SK-N-SH treated with all-trans-retinoic acid at 6 μM for 48 hours (cell line): ENCODE measurements around the gene SOCS4.

Experiments
- CSDC2 ChIP-seq: fragments of 250-450 bp; sonication (Bioruptor Pico); IDR thresholded peaks from 2 replicates; pipeline ENCODE4 v1.5.0; 2020; ENCODE audit warnings: mild to moderate bottlenecking, moderate library complexity
- ISL1 ChIP-seq: fragments of 250-450 bp; sonication (Bioruptor Pico); IDR thresholded peaks from 2 replicates; pipeline ENCODE4 v2.1.2; 2022; ENCODE audit warnings: mild to moderate bottlenecking, moderate library complexity
- OSR1 ChIP-seq: fragments of 250-450 bp; sonication (Bioruptor Pico); IDR thresholded peaks from 2 replicates; pipeline ENCODE4 v1.8.0; 2022; ENCODE audit warnings: moderate library complexity, mild to moderate bottlenecking, inconsistent platforms
- PATZ1 ChIP-seq: fragments of 250-450 bp; sonication (Bioruptor Pico); IDR thresholded peaks from 2 replicates; pipeline ENCODE4 v1.8.0; 2020; ENCODE audit warnings: mild to moderate bottlenecking, moderate library complexity, borderline replicate concordance
- RARB ChIP-seq: fragments of 250-450 bp; sonication (Bioruptor Pico); IDR thresholded peaks from 2 replicates; pipeline ENCODE4 v1.8.0; 2021; ENCODE audit warnings: mild to moderate bottlenecking, moderate library complexity
- TOX ChIP-seq: fragments of 250-450 bp; sonication (Bioruptor Pico); IDR thresholded peaks from 2 replicates; pipeline ENCODE4 v1.8.0; 2021; ENCODE audit warnings: mild to moderate bottlenecking, moderate library complexity, borderline replicate concordance
- ZFP30 ChIP-seq: fragments of 450-650 bp; formaldehyde crosslinking; IDR thresholded peaks from 2 replicates; pipeline ENCODE4 v1.5.0; 2022; ENCODE audit warnings: mild to moderate bottlenecking, moderate library complexity
- ZNF70 ChIP-seq: fragments of 450-650 bp; formaldehyde crosslinking; IDR thresholded peaks from 2 replicates; pipeline ENCODE4 v1.5.0; 2020; ENCODE audit warnings: mild to moderate bottlenecking, moderate library complexity
- TF ChIP-seq, protein P1 (sequence below): fragments of 250-450 bp; sonication (Bioruptor Pico); IDR thresholded peaks from 2 replicates; pipeline ENCODE4 v1.5.1; 2020; ENCODE audit warnings: low read depth, mild to moderate bottlenecking, moderate library complexity

GRCh38 chr14:55015006-55015405 is 12.0 kb upstream of the SOCS4 start:
- TF ChIP-seq TOX (CRISPR knock-in tag) = no peak
- no peak for TF ChIP-seq ISL1 (CRISPR knock-in tag)
- TF ChIP-seq OSR1 = no peak
- no peak for TF ChIP-seq PATZ1 (CRISPR knock-in tag)
- TF ChIP-seq ZNF70 (CRISPR knock-in tag) = no peak
- TF ChIP-seq RARB = no peak
- no peak for TF ChIP-seq ZFP30 (CRISPR knock-in tag)
- TF ChIP-seq, protein P1, sequence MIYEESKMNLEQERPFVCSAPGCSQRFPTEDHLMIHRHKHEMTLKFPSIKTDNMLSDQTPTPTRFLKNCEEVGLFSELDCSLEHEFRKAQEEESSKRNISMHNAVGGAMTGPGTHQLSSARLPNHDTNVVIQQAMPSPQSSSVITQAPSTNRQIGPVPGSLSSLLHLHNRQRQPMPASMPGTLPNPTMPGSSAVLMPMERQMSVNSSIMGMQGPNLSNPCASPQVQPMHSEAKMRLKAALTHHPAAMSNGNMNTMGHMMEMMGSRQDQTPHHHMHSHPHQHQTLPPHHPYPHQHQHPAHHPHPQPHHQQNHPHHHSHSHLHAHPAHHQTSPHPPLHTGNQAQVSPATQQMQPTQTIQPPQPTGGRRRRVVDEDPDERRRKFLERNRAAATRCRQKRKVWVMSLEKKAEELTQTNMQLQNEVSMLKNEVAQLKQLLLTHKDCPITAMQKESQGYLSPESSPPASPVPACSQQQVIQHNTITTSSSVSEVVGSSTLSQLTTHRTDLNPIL (CRISPR knock-in tag) = no peak
- no peak for TF ChIP-seq CSDC2 (CRISPR knock-in tag)
